Suprapubic skin (tissue), 4 donors: ENCODE results near the gene NPR2.

Source experiments
- CTCF ChIP-seq, 2 donors: fragments of 200-600 bp in 1 of 2; fragments of 450-650 bp in 1 of 2; sonication (generic) in 1 of 2; IDR thresholded peaks; one replicate each; pipeline ENCODE4 v1.5.1; 2016 to 2019; ENCODE audit warnings: antibody characterized with exemption in 2 of 2, mild to moderate bottlenecking in 1 of 2, moderate library complexity in 1 of 2
- EP300 ChIP-seq: sonication (generic); formaldehyde crosslinking; IDR thresholded peaks from one replicate; pipeline ENCODE4 v1.6.1; 2017; ENCODE audit warnings: antibody characterized with exemption
- POLR2A ChIP-seq, 2 donors: fragments of 450-650 bp; IDR thresholded peaks; one replicate each; pipeline ENCODE4 v1.6.1; 2017; ENCODE audit warnings: antibody characterized with exemption in 2 of 2, mild to moderate bottlenecking in 2 of 2, moderate library complexity in 2 of 2
- POLR2AphosphoS5 ChIP-seq, 3 donors: sonication (generic); formaldehyde crosslinking; IDR thresholded peaks; one replicate each; pipeline ENCODE4 v1.6.1; 2017; ENCODE audit warnings: antibody characterized with exemption in 3 of 3

- TF ChIP-seq CTCF (IDR thresholded peaks at IDR 0.05) (no peak), POLR2A (IDR thresholded peaks at IDR 0.05) (no peak), EP300 (no peak), POLR2AphosphoS5 (IDR thresholded peaks at IDR 0.05) (no peak)
Observed at GRCh38 chr9:35781066-35781465, 10.3 kb upstream of the NPR2 start.
